K562 (cell line): ENCODE data around the gene STAM2. TPM values are rescaled to one million over a fixed set of nuclear protein-coding genes. Genes with fewer than 3 reads are reported as not detected.
A peak's percentile ranks its signal among the peaks of the same experiment; 100 is the strongest.

Experiments used
- ATAC-seq: fragments of 200-7000 bp; cut with Tn5 transposase; 3 replicates; pipeline ENCODE4 v1.9.1; 2020; ENCODE audit warnings: moderate library complexity
- BruUV-seq: library from RNA; stranded (reverse); fragments of 400-500 nt; replicated peaks from 2 replicates; lab custom pipeline; 2021; lab: Mats Ljungman, UMichigan
- CTCF ChIA-PET: fragments of 300-600 bp; formaldehyde crosslinking; extraction: SDS; loops from one replicate; lab custom pipeline; 2021; ENCODE audit warnings: low intra/inter-chr PET ratio; lab: Yijun Ruan, JAX
- POLR2A ChIA-PET: fragments of 300-600, 350-650 bp; sonication (Branson Sonifier 250); formaldehyde crosslinking; extraction: SDS; loops from one replicate; lab custom pipeline; 2021; ENCODE audit warnings: antibody characterized with exemption, inconsistent platforms; lab: Yijun Ruan, JAX
- DNase-seq, 4 experiments: peaks; one replicate each; pipeline versions ENCODE4 v3.0.0 to v3.0.0-alpha.2; 2011 to 2018; ENCODE audit warnings: low spot score in 3 of 4, mixed read lengths in 3 of 4; ENCODE audit errors: extremely low read depth in 1 of 4
- FAIRE-seq: peaks from 2 replicates; lab custom pipeline; 2011; peaks lifted over from hg19 to GRCh38; lab: Jason Lieb, UNC
- H2AFZ ChIP-seq: 2 replicates; pipeline ENCODE4 v1.6.0; 2011; ENCODE audit warnings: low read depth, low read length, control low read depth, inconsistent platforms
- H3K27ac ChIP-seq: fragments of 200-600 bp; 3 replicates; pipeline ENCODE4 v1.8.0; 2011; ENCODE audit warnings: low read depth, mild to moderate bottlenecking, control low read depth, inconsistent platforms, low read length, moderate library complexity, mixed read lengths; ENCODE audit errors: extremely low read depth
- H3K27me3 ChIP-seq, 2 experiments: fragments of 300-600 bp in 1 of 2; 2 replicates in 1 of 2; 3 replicates in 1 of 2; pipeline versions ENCODE4 v1.6.0 to v1.8.0; 2011; ENCODE audit warnings: inconsistent platforms in 2 of 2, low read length in 2 of 2, mild to moderate bottlenecking in 1 of 2, mixed read lengths in 1 of 2, moderate library complexity in 1 of 2; ENCODE audit not compliant: control insufficient read depth in 2 of 2, insufficient read depth in 2 of 2
- H3K36me3 ChIP-seq: fragments of 300-600 bp; 3 replicates; pipeline ENCODE4 v1.8.0; 2011; ENCODE audit warnings: mild to moderate bottlenecking, low read length, inconsistent platforms; ENCODE audit not compliant: control insufficient read depth, insufficient read depth
- H3K4me1 ChIP-seq, 2 experiments: fragments of 200-600 bp in 1 of 2; replicated peaks in 1 of 2; 2 replicates in 1 of 2; 3 replicates in 1 of 2; pipeline versions ENCODE4 v1.5.1 to v1.8.0; 2011; ENCODE audit warnings: inconsistent platforms in 2 of 2, low read length in 2 of 2, mild to moderate bottlenecking in 1 of 2, mixed read lengths in 1 of 2, moderate library complexity in 1 of 2; ENCODE audit not compliant: control insufficient read depth in 2 of 2, insufficient read depth in 2 of 2
- H3K4me2 ChIP-seq: 2 replicates; pipeline ENCODE4 v1.6.1; 2011; ENCODE audit warnings: low read length, control low read depth, inconsistent platforms, mixed read lengths; ENCODE audit not compliant: insufficient read depth
- H3K4me3 ChIP-seq: fragments of 200-600 bp; sonication (generic), shearing (Covaris generic); 2 replicates; pipeline ENCODE4 v1.5.1; 2016; ENCODE audit warnings: control low read depth, inconsistent platforms
- H3K79me2 ChIP-seq: fragments of 200-600 bp; 3 replicates; pipeline ENCODE4 v1.8.0; 2011; ENCODE audit warnings: low read length, inconsistent platforms; ENCODE audit not compliant: control insufficient read depth, insufficient read depth
- H3K9ac ChIP-seq, 2 experiments: 2 replicates each; pipeline versions ENCODE4 v1.6.0 to v1.6.1; 2011; ENCODE audit warnings: low read depth in 2 of 2, low read length in 2 of 2, control low read depth in 1 of 2, inconsistent platforms in 1 of 2, mild to moderate bottlenecking in 1 of 2, mixed read lengths in 1 of 2; ENCODE audit not compliant: insufficient read depth in 1 of 2
- H3K9me1 ChIP-seq: one replicate; pipeline ENCODE4 v1.6.0; 2011; ENCODE audit warnings: inconsistent platforms, mild to moderate bottlenecking, low read length, moderate library complexity; ENCODE audit not compliant: control insufficient read depth, insufficient read depth
- H3K9me3 ChIP-seq: replicated peaks from 2 replicates; pipeline ENCODE4 v1.5.1; 2011; ENCODE audit warnings: low read depth, low read length, inconsistent platforms; ENCODE audit not compliant: control insufficient read depth, insufficient read depth
- H4K20me1 ChIP-seq: replicated peaks from 2 replicates; pipeline ENCODE4 v1.6.1; 2011; ENCODE audit warnings: low read length, inconsistent platforms, mixed read lengths; ENCODE audit not compliant: control insufficient read depth, insufficient read depth
- ASH1L ChIP-seq: fragments of 450-650 bp; IDR thresholded peaks from 2 replicates; pipeline ENCODE4 v1.6.1; 2018; ENCODE audit warnings: borderline replicate concordance, mild to moderate bottlenecking, low read depth; ENCODE audit not compliant: partially characterized antibody
- CEBPG ChIP-seq, 3 experiments: fragments of 200-800 bp in 1 of 3; sonication (Bioruptor generic) in 1 of 3; sonication (generic) in 1 of 3; formaldehyde crosslinking in 1 of 3; IDR thresholded peaks in 2 of 3; conservative IDR thresholded peaks in 1 of 3; 2 replicates each; pipeline versions ENCODE4 v1.6.1 to v1.8.0; 2016 to 2022; ENCODE audit warnings: missing compliant biosample characterization in 2 of 3, missing genetic modification characterization in 2 of 3, mild to moderate bottlenecking in 1 of 3, missing genetic modification reagents in 1 of 3
- COPS2 ChIP-seq: fragments of 450-650 bp; conservative IDR thresholded peaks from 2 replicates; pipeline ENCODE4 v1.6.1; 2016; ENCODE audit warnings: mild to moderate bottlenecking, moderate library complexity
- ESRRA ChIP-seq: fragments of 450-650 bp; IDR thresholded peaks from 2 replicates; pipeline ENCODE4 v1.6.1; 2014; ENCODE audit warnings: low read depth, mild to moderate bottlenecking, moderate library complexity, borderline replicate concordance
- KDM2B ChIP-seq: fragments of 250-450 bp; sonication (Bioruptor Pico); IDR thresholded peaks from 2 replicates; pipeline ENCODE4 v1.8.0; 2021; ENCODE audit warnings: mild to moderate bottlenecking, moderate library complexity
- MIER1 ChIP-seq: fragments of 450-650 bp; IDR thresholded peaks from 2 replicates; pipeline ENCODE4 v1.6.1; 2016; ENCODE audit warnings: antibody characterized with exemption, mild to moderate bottlenecking, low read depth
- NR1H2 ChIP-seq: sonication (generic); formaldehyde crosslinking; IDR thresholded peaks from 2 replicates; pipeline ENCODE4 v1.4.0; 2020; ENCODE audit warnings: mild to moderate bottlenecking, missing genetic modification reagents
- ZNF561 ChIP-seq: fragments of 450-650 bp; formaldehyde crosslinking; conservative IDR thresholded peaks from 2 replicates; pipeline ENCODE4 v1.4.0; 2020; ENCODE audit warnings: mild to moderate bottlenecking, moderate library complexity
- ZNF830 ChIP-seq: fragments of 250-450 bp; sonication (Bioruptor Pico); IDR thresholded peaks from 2 replicates; pipeline ENCODE4 v1.5.0; 2021; ENCODE audit warnings: mild to moderate bottlenecking
- WGBS: fragments of 100-300 bp; shearing (Covaris generic); methylation state at CpG from one replicate; pipeline ENCODE4 v1.1.6; 2016; ENCODE audit warnings: low coverage, mixed read lengths; ENCODE audit not compliant: insufficient coverage; ENCODE audit errors: missing lambda C conversion rate; 5-methylcytosine and 5-hydroxymethylcytosine counted together
- in situ Hi-C: fragments of 300-500 bp; cut with MboI; formaldehyde crosslinking; loops from 4 replicates; pipeline ENCODE4 v1.15.0; 2018; ENCODE audit warnings: inconsistent platforms, mixed read lengths
- intact Hi-C: fragments of 100-400 bp; cut with micrococcal nuclease; formaldehyde crosslinking; loops from 2 replicates; pipeline ENCODE4 v1.14.2; 2022
- polyA plus RNA-seq, 8 experiments: library from polyadenylated mRNA; depleted of rRNA in 4 of 8; stranded (reverse) in 5 of 8; unstranded in 3 of 8; fragments of >200 nt; fragmentation: Nextera tagmentation in 2 of 8; fragmentation: Illumina TruSeq in 1 of 8; extraction: Ambion mirVana in 2 of 8; extraction: Trizol in 1 of 8; gene quantifications; 2 replicates each; pipeline versions ENCODE4 v1.2.1 to v1.2.3, GENCODE V29; 2011 to 2014; ENCODE audit warnings: inconsistent platforms in 1 of 8, missing spikeins in 1 of 8
- total RNA-seq, 7 experiments: library from RNA; depleted of rRNA in 6 of 7; stranded (reverse); fragments of >200 nt in 6 of 7; fragmentation: Illumina TruSeq in 2 of 7; extraction: Trizol in 2 of 7; gene quantifications; 2 replicates each; pipeline versions ENCODE4 v1.2.1 to v1.2.3, GENCODE V29; 2011 to 2021; ENCODE audit warnings: low replicate concordance in 1 of 7
- TF ChIP-seq, protein P1 (sequence below): fragments of 450-650 bp; formaldehyde crosslinking; IDR thresholded peaks from 2 replicates; pipeline ENCODE4 v1.4.0; 2022; ENCODE audit warnings: mild to moderate bottlenecking, moderate library complexity
- TF ChIP-seq, protein P2 (sequence below): IDR thresholded peaks from 2 replicates; pipeline ENCODE4 v1.6.1; 2011; ENCODE audit warnings: borderline replicate concordance, low read depth, mild to moderate bottlenecking, moderate library complexity, low read length; ENCODE audit not compliant: insufficient read depth, poor library complexity, severe bottlenecking

The STAM2 gene
- total and polyA plus RNA-seq, 9 of the 15 experiments (the other 6 are each of a cell fraction or from before 2014, with no cell fraction given): 4.5 to 13.9 (median 8.7) TPM

DNA sequence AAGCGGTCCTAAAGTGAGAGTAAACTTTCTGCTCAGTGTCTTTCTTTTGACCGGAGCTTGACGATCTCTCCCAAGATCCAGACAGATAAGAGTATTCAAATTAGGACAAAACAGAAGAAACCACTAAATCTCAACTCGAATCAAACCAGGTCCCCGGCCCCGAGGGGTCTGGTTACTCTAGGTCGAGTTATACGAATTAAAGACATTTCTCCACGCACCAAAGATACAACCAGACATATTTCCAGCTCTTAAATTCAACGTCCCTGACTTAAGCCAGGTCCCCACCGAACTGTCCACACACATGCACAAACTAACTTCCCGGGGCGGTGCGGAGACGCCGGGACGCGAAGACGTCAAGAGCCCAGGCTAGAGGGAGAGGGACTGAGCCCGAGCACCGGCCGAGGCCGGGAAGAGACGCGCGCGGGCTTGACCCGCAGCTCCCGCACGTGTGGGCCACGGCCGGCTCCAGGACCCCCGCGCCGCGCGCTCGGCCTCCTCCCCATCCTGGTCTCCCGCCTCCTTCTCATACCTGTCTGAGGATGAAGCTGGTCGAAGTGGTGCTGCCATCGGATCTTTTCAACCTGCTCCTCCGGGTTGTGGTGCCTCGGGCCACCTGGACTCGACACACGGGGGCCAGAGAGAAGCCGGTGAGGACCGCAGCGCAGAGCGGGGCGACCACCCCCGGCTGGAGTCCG, 77.6 kb downstream of the STAM2 start:
- ChIA-PET CTCF (no interaction called here), POLR2A (no interaction called here)
- intact Hi-C loops (no loop called here), in situ Hi-C loops (no loop called here)
- H3K4me2 ChIP-seq: no peak overlapping the region
- no peak overlapping the region for H3K9ac ChIP-seq
- H3K4me1 ChIP-seq: peaks cover 0 to 14% of the 10 kb centered on the region in 2 experiments; a peak in 1 of 5 replicates
- no peak overlapping the region for H3K27ac ChIP-seq
- no peak for DNase-seq
- 46% methylated on average over 43 of the region's 52 CpGs for WGBS
- H3K79me2 ChIP-seq: no peaks in the 10 kb centered on the region
- no peak for FAIRE-seq
- BruUV-seq: no TSS peak
- ATAC-seq: no peak
- no peak for TF ChIP-seq ZNF830
- no peak for TF ChIP-seq NR1H2 (CRISPR knock-in tag)
- H3K9me3 ChIP-seq: no peaks in the 10 kb centered on the region
- H3K36me3 ChIP-seq: no peaks in the 10 kb centered on the region
- H2AFZ ChIP-seq: no peak overlapping the region
- no peak overlapping the region for H3K4me3 ChIP-seq
- H3K9me1 ChIP-seq: no peaks in the 10 kb centered on the region
- H3K27me3 ChIP-seq: peaks cover 34 to 55% of the 10 kb centered on the region in 2 experiments
- no peaks in the 10 kb centered on the region for H4K20me1 ChIP-seq

- ATAC-seq: no peak
- no TSS peak for BruUV-seq
- in situ Hi-C loops (no loop called here), intact Hi-C loops (no loop called here)
- Histone ChIP-seq H3K27me3 (peaks cover 34 to 55% of the 10 kb centered on the region in 2 experiments), H3K9me1 (no peaks in the 10 kb centered on the region), H2AFZ (no peak overlapping the region), H3K4me2 (no peak overlapping the region), H3K79me2 (no peaks in the 10 kb centered on the region), H3K27ac (no peak overlapping the region), H3K36me3 (no peaks in the 10 kb centered on the region), H3K9ac (no peak overlapping the region), H3K4me1 (peaks cover 0 to 14% of the 10 kb centered on the region in 2 experiments; a peak in 1 of 5 replicates), H4K20me1 (no peaks in the 10 kb centered on the region), H3K9me3 (no peaks in the 10 kb centered on the region), H3K4me3 (no peak overlapping the region)
- no peak for DNase-seq
- FAIRE-seq: no peak
- POLR2A ChIA-PET: no interaction called here
- 6% methylated on average over 13 of the region's 13 CpGs for whole genome bisulfite sequencing
- CTCF ChIA-PET: no interaction called here
- TF ChIP-seq ASH1L (no peak), CEBPG (CRISPR knock-in tag; IDR thresholded peaks at IDR 0.05) (no peak), CEBPG (tag; conservative IDR thresholded peaks at IDR 0.05 in 1 of 2, IDR thresholded peaks at IDR 0.05 in 1 of 2) (0 out of 4 replicates have a peak, but pooled peaks of 1 of the 2 experiments have one; percentile 9), KDM2B (no peak), COPS2 (no peak), MIER1 (no peak), ZNF561 (no peak), ESRRA (0 out of 2 replicates have a peak, but pooled peaks have one; percentile 16)
- TF ChIP-seq, protein P1, sequence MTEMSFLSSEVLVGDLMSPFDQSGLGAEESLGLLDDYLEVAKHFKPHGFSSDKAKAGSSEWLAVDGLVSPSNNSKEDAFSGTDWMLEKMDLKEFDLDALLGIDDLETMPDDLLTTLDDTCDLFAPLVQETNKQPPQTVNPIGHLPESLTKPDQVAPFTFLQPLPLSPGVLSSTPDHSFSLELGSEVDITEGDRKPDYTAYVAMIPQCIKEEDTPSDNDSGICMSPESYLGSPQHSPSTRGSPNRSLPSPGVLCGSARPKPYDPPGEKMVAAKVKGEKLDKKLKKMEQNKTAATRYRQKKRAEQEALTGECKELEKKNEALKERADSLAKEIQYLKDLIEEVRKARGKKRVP (CRISPR knock-in tag): no peak
- TF ChIP-seq, protein P2, sequence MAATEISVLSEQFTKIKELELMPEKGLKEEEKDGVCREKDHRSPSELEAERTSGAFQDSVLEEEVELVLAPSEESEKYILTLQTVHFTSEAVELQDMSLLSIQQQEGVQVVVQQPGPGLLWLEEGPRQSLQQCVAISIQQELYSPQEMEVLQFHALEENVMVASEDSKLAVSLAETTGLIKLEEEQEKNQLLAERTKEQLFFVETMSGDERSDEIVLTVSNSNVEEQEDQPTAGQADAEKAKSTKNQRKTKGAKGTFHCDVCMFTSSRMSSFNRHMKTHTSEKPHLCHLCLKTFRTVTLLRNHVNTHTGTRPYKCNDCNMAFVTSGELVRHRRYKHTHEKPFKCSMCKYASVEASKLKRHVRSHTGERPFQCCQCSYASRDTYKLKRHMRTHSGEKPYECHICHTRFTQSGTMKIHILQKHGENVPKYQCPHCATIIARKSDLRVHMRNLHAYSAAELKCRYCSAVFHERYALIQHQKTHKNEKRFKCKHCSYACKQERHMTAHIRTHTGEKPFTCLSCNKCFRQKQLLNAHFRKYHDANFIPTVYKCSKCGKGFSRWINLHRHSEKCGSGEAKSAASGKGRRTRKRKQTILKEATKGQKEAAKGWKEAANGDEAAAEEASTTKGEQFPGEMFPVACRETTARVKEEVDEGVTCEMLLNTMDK: no peak
These were observed 78.2 kb downstream of the STAM2 start for GRCh38 chr2:152097290-152097800.
